ENCODE data around the gene OR52B2. TPM values are rescaled to one million over a fixed set of nuclear protein-coding genes. Genes with fewer than 3 reads are reported as not detected.

The OR52B2 gene
- total and polyA plus RNA-seq, 2 experiments from 2014 or later = not detected

GRCh38 chr11:6209801-6210200 lies 39.7 kb upstream of the OR52B2 start (continued):
- no peak for TF ChIP-seq CTCF (conservative IDR thresholded peaks at IDR 0.05; ENCODE audit: low read depth in 2 of 2)
- TF ChIP-seq JUNB (IDR thresholded peaks at IDR 0.05; ENCODE audit: unreplicated experiment) = no peak
- TF ChIP-seq EZH2phosphoT487 (IDR thresholded peaks at IDR 0.05; ENCODE audit: unreplicated experiment) = no peak
- TF ChIP-seq POLR2AphosphoS5 (IDR thresholded peaks at IDR 0.05; ENCODE audit: low read depth) = no peak
- TF ChIP-seq REST (IDR thresholded peaks at IDR 0.05; ENCODE audit: unreplicated experiment) = no peak
- no peak for TF ChIP-seq ZNF114 (CRISPR knock-in tag; IDR thresholded peaks at IDR 0.05)
- TF ChIP-seq STAT1 (IDR thresholded peaks at IDR 0.05; ENCODE audit: unreplicated experiment) = no peak
- no peak for TF ChIP-seq NANOG (IDR thresholded peaks at IDR 0.05; ENCODE audit: borderline replicate concordance)
- no peak for TF ChIP-seq ZNF331 (CRISPR knock-in tag; IDR thresholded peaks at IDR 0.05; ENCODE audit: low read depth)
- TF ChIP-seq CREB1 (CRISPR knock-in tag; IDR thresholded peaks at IDR 0.05; ENCODE audit: low read depth) = no peak

- no peak overlapping the region for H3K4me3 ChIP-seq
- peaks cover 5% of the 10 kb centered on the region; the same call in 1 of the 2 replicates for H4K20me1 ChIP-seq (replicated peaks; ENCODE audit: insufficient read depth)
- H3K27ac Mint-ChIP-seq = no peak overlapping the region
- H2AFZ ChIP-seq = no peak overlapping the region
- no peak overlapping the region for H3K4me3 Mint-ChIP-seq
- H3K36me3 Mint-ChIP-seq (ENCODE audit: low read depth) = 0 out of 3 replicates have a peak, but pooled peaks cover 3% of the 10 kb centered on the region
- H3K9me3 Mint-ChIP-seq = no peaks in the 10 kb centered on the region
- H3K4me1 ChIP-seq (ENCODE audit: insufficient read depth) = no peaks in the 10 kb centered on the region
- no peaks in the 10 kb centered on the region for H3K4me1 Mint-ChIP-seq
- DNase-seq (ENCODE audit: low spot score) (no peak), ATAC-seq (no peak)
- H3F3A ChIP-seq (replicated peaks; ENCODE audit: low read depth) = no peaks in the 10 kb centered on the region
- no peak overlapping the region for H3K27ac ChIP-seq (ENCODE audit: low read depth)
- H3K27me3 Mint-ChIP-seq (ENCODE audit: insufficient read depth, low read depth, poor library complexity) = no peaks in the 10 kb centered on the region
- H3K27me3 ChIP-seq (ENCODE audit: insufficient read depth) = no peaks in the 10 kb centered on the region
- no peaks in the 10 kb centered on the region for H3K36me3 ChIP-seq (ENCODE audit: insufficient read depth)
- no peak overlapping the region for H3K4me2 ChIP-seq
- no peaks in the 10 kb centered on the region for H3K9me2 ChIP-seq (ENCODE audit: insufficient read depth)
- H3K79me2 ChIP-seq (replicated peaks; ENCODE audit: insufficient read depth) = no peaks in the 10 kb centered on the region
- TF ChIP-seq ZNF462 (CRISPR knock-in tag; IDR thresholded peaks at IDR 0.05) = no peak
- TF ChIP-seq JUNB (IDR thresholded peaks at IDR 0.05; ENCODE audit: unreplicated experiment) = no peak
- no peak for TF ChIP-seq CTCF (conservative IDR thresholded peaks at IDR 0.05; ENCODE audit: low read depth in 2 of 2)
- no peak for TF ChIP-seq ZNF114 (CRISPR knock-in tag; IDR thresholded peaks at IDR 0.05)
These were observed 36.5 kb upstream of the OR52B2 start for GRCh38 chr11:6206456-6207180.
